Thyroid gland (tissue), 4 donors: ENCODE measurements around the gene DDN. TPM values are rescaled to one million over a fixed set of nuclear protein-coding genes. Genes with fewer than 3 reads are reported as not detected.

Experiments used
- DNase-seq, 2 donors: peaks; one replicate each; pipeline ENCODE4 v3.0.0-alpha.2; 2019
- H3K27ac ChIP-seq, 3 donors: fragments of 200-600 bp; sonication (generic); 1 replicate in 2 of 3; 2 replicates in 1 of 3; pipeline ENCODE4 v1.5.1; 2016 to 2019; ENCODE audit warnings: mild to moderate bottlenecking in 1 of 3, moderate library complexity in 1 of 3
- H3K27me3 ChIP-seq: fragments of 200-600 bp; sonication (generic); one replicate; pipeline ENCODE4 v1.5.1; 2019
- H3K36me3 ChIP-seq, 2 donors: fragments of 200-600 bp; sonication (generic); one replicate each; pipeline ENCODE4 v1.5.1; 2016 to 2019
- H3K4me1 ChIP-seq, 2 donors: fragments of 200-600 bp; sonication (generic); one replicate each; pipeline ENCODE4 v1.5.1; 2017 to 2019
- H3K4me3 ChIP-seq, 3 donors: fragments of 200-600 bp; sonication (generic); replicated peaks in 1 of 3; 1 replicate in 2 of 3; 2 replicates in 1 of 3; pipeline ENCODE4 v1.5.1; 2016; ENCODE audit warnings: mild to moderate bottlenecking in 1 of 3
- H3K9me3 ChIP-seq: fragments of 200-600 bp; sonication (generic); one replicate; pipeline ENCODE4 v1.5.1; 2017
- POLR2A ChIP-seq, 2 donors: fragments of 450-650 bp; IDR thresholded peaks; one replicate each; pipeline ENCODE4 v1.6.1; 2017; ENCODE audit warnings: antibody characterized with exemption in 2 of 2, mild to moderate bottlenecking in 2 of 2, moderate library complexity in 1 of 2
- WGBS, 2 donors: methylation state at CpG; one replicate each; pipeline ENCODE4 v1.1.5; 2017; 5-methylcytosine and 5-hydroxymethylcytosine counted together
- intact Hi-C: fragments of 100-400 bp; cut with DNase I; formaldehyde crosslinking; loops from one replicate; pipeline ENCODE4 v1.15.1; 2023
- total RNA-seq, 4 donors: library from RNA; depleted of rRNA; stranded (reverse); fragments of >200 nt; gene quantifications; one replicate each; pipeline ENCODE4 v1.2.3, GENCODE V29; 2016
- TF ChIP-seq, protein P1 (sequence below), 6 experiments: fragments of 200-600 bp in 3 of 6; fragments of 450-650 bp in 3 of 6; sonication (generic) in 3 of 6; IDR thresholded peaks; one replicate each; pipeline ENCODE4 v1.5.1; 2016 to 2019; ENCODE audit warnings: antibody characterized with exemption in 6 of 6, mild to moderate bottlenecking in 2 of 6, inconsistent platforms in 1 of 6, moderate library complexity in 1 of 6

Gene DDN
- total RNA-seq, 4 donors from 2014 or later = 0.11 to 0.13 TPM; not detected in 2

DNA sequence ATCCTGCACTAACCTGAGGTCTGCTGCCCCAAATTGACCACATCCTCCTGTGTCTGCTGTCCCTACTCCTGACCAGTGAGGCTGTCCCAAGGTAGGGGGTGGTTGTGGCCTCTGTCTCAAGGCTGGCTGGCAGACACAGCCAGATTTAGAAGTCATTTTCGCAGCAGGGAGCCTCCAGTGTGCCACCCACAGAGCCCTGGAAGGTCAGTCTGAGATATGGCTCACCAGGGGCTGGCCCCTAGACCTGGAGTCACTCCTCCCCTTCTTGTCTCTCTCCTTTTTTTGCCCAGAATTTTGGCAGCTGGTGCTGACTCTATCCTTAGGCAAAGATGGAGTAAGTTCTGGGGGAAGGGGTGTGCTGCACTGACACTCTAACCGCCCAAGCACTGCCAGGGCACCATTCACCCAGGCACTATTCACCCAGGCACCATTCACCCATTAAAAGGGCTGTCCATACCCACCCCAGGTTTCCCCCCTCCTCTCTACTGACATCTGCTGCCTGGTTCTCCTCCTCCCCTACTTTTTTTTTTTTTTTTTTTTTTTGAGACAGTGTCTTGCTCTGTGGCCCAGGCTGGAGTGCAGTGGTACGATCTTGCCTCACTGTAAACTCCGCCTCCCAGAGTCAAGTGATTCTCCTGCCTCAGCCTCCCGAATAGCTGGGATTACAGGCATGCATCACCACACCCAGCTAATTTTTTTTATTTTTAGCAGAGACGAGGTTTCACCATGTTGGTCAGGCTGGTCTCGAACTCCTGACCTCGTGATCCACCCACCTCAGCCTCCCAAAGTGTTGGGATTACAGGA lies 7.7 kb downstream of the DDN start:
- TF ChIP-seq, protein P1, sequence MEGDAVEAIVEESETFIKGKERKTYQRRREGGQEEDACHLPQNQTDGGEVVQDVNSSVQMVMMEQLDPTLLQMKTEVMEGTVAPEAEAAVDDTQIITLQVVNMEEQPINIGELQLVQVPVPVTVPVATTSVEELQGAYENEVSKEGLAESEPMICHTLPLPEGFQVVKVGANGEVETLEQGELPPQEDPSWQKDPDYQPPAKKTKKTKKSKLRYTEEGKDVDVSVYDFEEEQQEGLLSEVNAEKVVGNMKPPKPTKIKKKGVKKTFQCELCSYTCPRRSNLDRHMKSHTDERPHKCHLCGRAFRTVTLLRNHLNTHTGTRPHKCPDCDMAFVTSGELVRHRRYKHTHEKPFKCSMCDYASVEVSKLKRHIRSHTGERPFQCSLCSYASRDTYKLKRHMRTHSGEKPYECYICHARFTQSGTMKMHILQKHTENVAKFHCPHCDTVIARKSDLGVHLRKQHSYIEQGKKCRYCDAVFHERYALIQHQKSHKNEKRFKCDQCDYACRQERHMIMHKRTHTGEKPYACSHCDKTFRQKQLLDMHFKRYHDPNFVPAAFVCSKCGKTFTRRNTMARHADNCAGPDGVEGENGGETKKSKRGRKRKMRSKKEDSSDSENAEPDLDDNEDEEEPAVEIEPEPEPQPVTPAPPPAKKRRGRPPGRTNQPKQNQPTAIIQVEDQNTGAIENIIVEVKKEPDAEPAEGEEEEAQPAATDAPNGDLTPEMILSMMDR (IDR thresholded peaks at IDR 0.05) = no peak
- no peak for TF ChIP-seq POLR2A (IDR thresholded peaks at IDR 0.05)
- Histone ChIP-seq H3K9me3 (no peaks in the 10 kb centered on the region), H3K36me3 (no peaks in the 10 kb centered on the region), H3K27ac (no peak overlapping the region), H3K4me3 (no peak overlapping the region), H3K27me3 (no peaks in the 10 kb centered on the region), H3K4me1 (peaks cover 5 to 7% of the 10 kb centered on the region in 2 donors)
- 69 to 72% methylated on average over 7 to 8 of the region's 8 CpGs for WGBS, 2 donors
- DNase-seq = no peak
- intact Hi-C loops = no loop called here

DNA sequence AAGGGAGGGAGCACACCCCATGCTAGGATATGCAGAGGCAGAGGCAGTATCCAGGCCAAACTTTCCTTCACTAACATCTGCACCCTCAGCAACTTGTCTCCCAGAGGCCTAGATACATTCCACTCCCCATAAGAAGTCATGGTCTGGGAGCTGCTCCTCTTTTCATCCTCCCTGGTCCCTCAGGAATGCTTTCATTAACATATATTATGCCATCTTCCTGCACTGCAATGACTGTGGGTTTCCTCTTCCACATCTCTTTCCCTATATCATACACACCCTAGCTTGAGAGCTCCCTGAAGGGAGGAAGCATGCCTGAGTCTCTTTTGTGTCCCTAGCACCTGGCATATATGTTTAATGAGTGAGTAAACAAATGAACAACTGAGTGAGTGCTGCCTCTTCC lies 8.6 kb downstream of the DDN start:
- Histone ChIP-seq H3K9me3 (no peaks in the 10 kb centered on the region), H3K27ac (no peak overlapping the region), H3K27me3 (no peaks in the 10 kb centered on the region), H3K4me1 (peaks cover 5 to 7% of the 10 kb centered on the region in 2 donors), H3K36me3 (no peaks in the 10 kb centered on the region), H3K4me3 (no peak overlapping the region)
- no peak for DNase-seq
- TF ChIP-seq, protein P1 (IDR thresholded peaks at IDR 0.05) = no peak
- intact Hi-C loops = no loop called here

DNA sequence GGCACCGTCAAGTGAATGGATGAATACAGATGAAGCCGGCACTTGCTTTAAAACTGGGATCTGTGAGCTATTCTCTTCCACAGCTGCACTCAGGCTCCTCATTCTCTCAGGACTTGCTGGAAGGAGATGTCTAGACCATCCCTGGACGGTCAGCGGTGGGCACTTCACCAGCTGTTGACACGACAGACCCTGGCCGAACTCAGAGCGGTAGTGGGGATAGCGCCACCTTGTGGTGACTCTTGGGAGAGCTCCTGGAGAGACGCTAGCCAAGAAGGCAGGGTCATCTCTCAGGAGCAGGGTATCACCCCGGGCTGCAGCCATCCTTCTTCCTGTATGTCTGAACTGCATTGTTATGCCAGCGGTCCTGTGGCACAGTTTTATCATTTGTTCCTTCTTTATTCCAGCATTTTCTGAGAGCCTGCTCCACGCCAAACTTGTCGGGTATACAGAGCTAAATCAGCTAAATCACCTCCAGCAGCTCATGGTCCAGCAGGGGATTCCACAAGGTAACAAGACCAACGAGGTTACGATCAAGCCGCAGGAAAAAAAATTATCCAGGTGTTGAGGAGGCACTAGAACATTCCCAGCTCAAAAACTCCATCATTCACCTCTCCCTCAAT lies 11.0 kb downstream of the DDN start:
- peak; percentile 61 to 66 for DNase-seq
- Histone ChIP-seq H3K4me3 (no peak overlapping the region), H3K27me3 (no peaks in the 10 kb centered on the region), H3K36me3 (no peaks in the 10 kb centered on the region), H3K27ac (no peak overlapping the region), H3K9me3 (no peaks in the 10 kb centered on the region), H3K4me1 (no peaks in the 10 kb centered on the region)
- TF ChIP-seq POLR2A (IDR thresholded peaks at IDR 0.05) = no peak
- TF ChIP-seq, protein P1 (IDR thresholded peaks at IDR 0.05) = peak; percentile 56 to 84 (median 72)
- 26 to 28% methylated on average over 14 to 16 of the region's 16 CpGs for WGBS, 2 donors
- intact Hi-C loops = loop anchor here (5.0 kb wide), 1 partner anchor 131 kb away; no protein-coding TSS in a partner anchor

DNA sequence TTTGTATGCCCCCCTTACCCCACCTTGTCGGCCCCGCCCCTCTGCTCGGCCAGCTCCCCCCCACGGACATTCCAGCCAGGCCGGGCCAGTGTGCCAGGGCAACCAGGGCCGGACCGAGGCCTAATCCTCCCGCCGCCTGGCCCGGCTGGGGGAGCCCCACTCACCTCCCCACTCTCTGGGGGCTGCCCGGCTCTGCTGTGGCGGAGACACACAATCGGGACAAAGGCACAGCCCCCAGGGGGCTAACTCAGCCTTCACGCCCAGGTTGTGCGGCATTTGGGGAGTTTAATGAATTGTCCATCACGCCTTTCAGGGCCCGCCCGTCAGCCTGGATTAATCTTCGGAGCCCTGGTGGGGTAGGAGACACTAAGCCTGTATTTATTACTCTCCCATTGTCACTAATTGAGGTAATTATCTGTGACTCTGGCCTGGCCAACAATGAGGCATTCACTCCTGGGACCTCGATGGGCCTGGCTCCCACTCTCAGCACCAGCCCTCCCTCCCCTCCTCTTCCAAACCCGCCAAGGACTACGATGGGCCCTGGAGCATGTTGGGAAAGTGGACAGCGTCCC lies 12.4 kb downstream of the DDN start:
- H3K4me3 ChIP-seq = no peak overlapping the region
- no peaks in the 10 kb centered on the region for H3K4me1 ChIP-seq
- no peak overlapping the region for H3K27ac ChIP-seq
- intact Hi-C loops = loop anchor here (5.0 kb wide), 1 partner anchor 130 kb away; no protein-coding TSS in a partner anchor
- TF ChIP-seq, protein P1 (IDR thresholded peaks at IDR 0.05) = no peak
- no peak for TF ChIP-seq POLR2A (IDR thresholded peaks at IDR 0.05)
- WGBS, 2 donors = 56 to 61% methylated on average over 14 to 16 of the region's 23 CpGs
- no peaks in the 10 kb centered on the region for H3K36me3 ChIP-seq
- no peaks in the 10 kb centered on the region for H3K27me3 ChIP-seq
- no peaks in the 10 kb centered on the region for H3K9me3 ChIP-seq
- no peak for DNase-seq

DNA sequence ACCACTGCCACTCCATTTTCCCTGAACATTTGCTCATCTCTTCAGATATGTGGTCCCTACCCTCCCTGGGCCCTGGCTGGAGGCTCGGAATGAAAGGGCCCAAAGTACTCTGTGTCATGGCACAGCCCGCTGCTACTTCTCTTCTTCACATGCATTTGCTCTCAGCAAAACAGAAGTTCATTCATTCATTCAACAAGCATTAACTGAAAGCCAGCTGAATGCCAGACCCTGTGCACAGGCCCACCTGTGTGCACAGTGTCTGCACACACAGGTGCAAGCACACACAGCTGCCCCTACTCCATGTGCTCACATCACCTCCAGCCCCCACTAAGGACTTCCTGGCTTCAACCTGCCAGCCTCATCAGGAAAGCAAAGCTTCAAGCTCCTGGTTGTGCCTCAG lies 13.3 kb downstream of the DDN start:
- peaks cover 4 to 8% of the 10 kb centered on the region in 2 donors for H3K4me1 ChIP-seq
- intact Hi-C loops = loop anchor here (5.0 kb wide), 1 partner anchor 129 kb away; no protein-coding TSS in a partner anchor
- DNase-seq = no peak
- no peaks in the 10 kb centered on the region for H3K9me3 ChIP-seq
- H3K27ac ChIP-seq = no peak overlapping the region
- TF ChIP-seq, protein P1 (IDR thresholded peaks at IDR 0.05) = no peak
- TF ChIP-seq POLR2A (IDR thresholded peaks at IDR 0.05) = no peak
- WGBS, 2 donors = 75 to 80% methylated on average over 2 of the region's 2 CpGs
- H3K27me3 ChIP-seq = peaks cover 6% of the 10 kb centered on the region
- no peaks in the 10 kb centered on the region for H3K36me3 ChIP-seq
- H3K4me3 ChIP-seq = no peak overlapping the region
